Stimulated activated CD4-positive, alpha-beta T cell treated with anti-CD3 and anti-CD28 coated beads, Interleukin-2, amount 100 ng/mL, for 4 hours (primary cell): Measurements from ENCODE around the gene AMOTL2.

Experiments
- DNase-seq: peaks from one replicate; pipeline ENCODE4 v3.0.0-alpha.2; 2020; ENCODE audit warnings: low read depth

The AMOTL2 gene

GRCh38 chr3:134366221-134366927, 7.9 kb downstream of the AMOTL2 start:
- no peak for DNase-seq

- DNase-seq: no peak
Observed at GRCh38 chr3:134365766-134366065, 8.5 kb downstream of the AMOTL2 start.

- DNase-seq: no peak
Observed at GRCh38 chr3:134364936-134365765, 9.1 kb downstream of the AMOTL2 start.

GRCh38 chr3:134364061-134364935, 9.9 kb downstream of the AMOTL2 start:
- DNase-seq: no peak

- DNase-seq: no peak
Observed at GRCh38 chr3:134363381-134363755, 10.9 kb downstream of the AMOTL2 start.

- DNase-seq: no peak
Observed at GRCh38 chr3:134362670-134363380, 11.4 kb downstream of the AMOTL2 start.

- no peak for DNase-seq
Observed at GRCh38 chr3:134362221-134362620, 12.0 kb downstream of the AMOTL2 start.

GRCh38 chr3:134361162-134361835, 12.9 kb downstream of the AMOTL2 start:
- DNase-seq: no peak

GRCh38 chr3:134360046-134360445, 14.2 kb downstream of the AMOTL2 start:
- no peak for DNase-seq

GRCh38 chr3:134359121-134360010, 14.9 kb downstream of the AMOTL2 start:
- no peak for DNase-seq

GRCh38 chr3:134357914-134358811, 16.1 kb downstream of the AMOTL2 start:
- no peak for DNase-seq

GRCh38 chr3:134357261-134357913, 16.9 kb downstream of the AMOTL2 start:
- no peak for DNase-seq

GRCh38 chr3:134356411-134357040, 17.7 kb downstream of the AMOTL2 start:
- no peak for DNase-seq

- DNase-seq: no peak
Observed at GRCh38 chr3:134355416-134355815, 18.8 kb downstream of the AMOTL2 start.

GRCh38 chr3:134354612-134355251, 19.5 kb downstream of the AMOTL2 start:
- no peak for DNase-seq

- DNase-seq: no peak
Observed at GRCh38 chr3:134353831-134354611, 20.2 kb downstream of the AMOTL2 start.
